Measurements from ENCODE around the gene DRD2. TPM values are rescaled to one million over a fixed set of nuclear protein-coding genes. Genes with fewer than 3 reads are reported as not detected.
A peak's percentile ranks its signal among the peaks of the same experiment; 100 is the strongest.

The DRD2 gene
- total RNA-seq, 4 donors from 2014 or later = 0.39 to 4.5 (median 1.3) TPM; not detected in 1

DNA sequence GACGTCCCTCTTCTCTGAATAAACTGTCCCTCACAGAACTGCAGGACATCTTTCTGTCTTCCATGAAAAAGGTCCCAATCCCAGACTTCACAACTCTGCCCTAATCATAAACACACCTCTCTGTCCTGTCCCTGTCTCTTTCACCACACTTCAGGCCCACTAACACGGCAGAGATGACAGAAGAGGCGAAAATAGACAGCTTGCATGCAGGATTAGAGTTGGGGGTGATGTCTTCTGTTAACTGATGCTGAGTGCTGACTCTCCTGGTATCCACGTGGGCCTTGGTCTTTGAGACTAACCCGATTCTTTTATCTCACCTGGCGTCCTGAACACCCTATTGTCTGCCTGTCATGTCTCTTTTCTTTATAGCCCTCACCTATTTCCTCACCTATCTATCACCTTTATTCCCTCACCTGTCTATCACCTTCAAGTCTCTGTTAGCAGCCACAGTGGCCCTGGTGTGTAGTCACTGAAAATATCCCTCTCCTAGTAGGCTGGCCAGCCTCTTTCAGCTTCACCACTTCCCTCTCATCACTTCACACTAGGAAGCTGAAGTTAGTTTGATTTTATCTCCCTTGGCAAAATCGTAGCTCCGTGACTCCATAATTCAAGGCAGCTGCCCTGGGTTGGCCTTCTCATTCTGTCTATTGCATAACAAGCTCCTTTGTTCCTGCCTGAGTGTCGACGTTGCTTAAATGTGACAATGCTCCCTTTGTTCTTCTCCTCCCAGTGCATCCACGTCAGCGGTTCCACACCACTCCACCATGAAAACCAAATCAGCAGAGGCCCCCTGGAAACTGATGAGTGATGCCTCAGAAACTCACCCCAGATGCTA, 30.6 kb upstream of the DRD2 start:
- H3K36me3 ChIP-seq = no peaks in the 10 kb centered on the region
- 28 to 35% methylated on average over 12 of the region's 12 CpGs for WGBS, 2 donors

DNA sequence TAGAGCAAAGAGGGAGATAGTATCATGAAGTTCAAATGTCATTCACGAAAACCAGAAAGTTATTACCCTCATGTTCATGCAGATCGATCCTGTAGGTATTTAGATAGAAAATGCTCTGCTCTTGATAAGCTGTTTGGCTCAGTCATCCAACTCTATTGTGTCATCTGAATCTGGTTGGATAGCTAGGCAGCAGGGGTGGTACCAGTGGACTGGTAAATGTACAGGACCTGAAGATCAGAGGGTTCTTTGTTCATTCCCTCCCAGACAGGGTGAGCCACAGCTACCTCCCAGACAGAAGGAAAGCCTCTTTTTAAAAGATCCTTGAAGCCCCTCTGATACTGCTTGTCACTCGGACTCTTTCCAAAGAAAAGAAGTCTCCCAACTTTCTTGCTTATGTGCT, 29.8 kb upstream of the DRD2 start:
- TF ChIP-seq, protein P1, sequence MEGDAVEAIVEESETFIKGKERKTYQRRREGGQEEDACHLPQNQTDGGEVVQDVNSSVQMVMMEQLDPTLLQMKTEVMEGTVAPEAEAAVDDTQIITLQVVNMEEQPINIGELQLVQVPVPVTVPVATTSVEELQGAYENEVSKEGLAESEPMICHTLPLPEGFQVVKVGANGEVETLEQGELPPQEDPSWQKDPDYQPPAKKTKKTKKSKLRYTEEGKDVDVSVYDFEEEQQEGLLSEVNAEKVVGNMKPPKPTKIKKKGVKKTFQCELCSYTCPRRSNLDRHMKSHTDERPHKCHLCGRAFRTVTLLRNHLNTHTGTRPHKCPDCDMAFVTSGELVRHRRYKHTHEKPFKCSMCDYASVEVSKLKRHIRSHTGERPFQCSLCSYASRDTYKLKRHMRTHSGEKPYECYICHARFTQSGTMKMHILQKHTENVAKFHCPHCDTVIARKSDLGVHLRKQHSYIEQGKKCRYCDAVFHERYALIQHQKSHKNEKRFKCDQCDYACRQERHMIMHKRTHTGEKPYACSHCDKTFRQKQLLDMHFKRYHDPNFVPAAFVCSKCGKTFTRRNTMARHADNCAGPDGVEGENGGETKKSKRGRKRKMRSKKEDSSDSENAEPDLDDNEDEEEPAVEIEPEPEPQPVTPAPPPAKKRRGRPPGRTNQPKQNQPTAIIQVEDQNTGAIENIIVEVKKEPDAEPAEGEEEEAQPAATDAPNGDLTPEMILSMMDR (IDR thresholded peaks at IDR 0.05) = no peak
- TF ChIP-seq POLR2A (IDR thresholded peaks at IDR 0.05) (no peak), EP300 (IDR thresholded peaks at IDR 0.05) (no peak)
- H3K36me3 ChIP-seq = no peaks in the 10 kb centered on the region

More for the DNA sequence above, 30.6 kb upstream of the DRD2 start:
- H3K4me3 ChIP-seq = no peak overlapping the region
- TF ChIP-seq EP300 (IDR thresholded peaks at IDR 0.05) (peak in 1 of 2 donors; percentile 54), POLR2A (IDR thresholded peaks at IDR 0.05) (no peak)
- TF ChIP-seq, protein P1 (IDR thresholded peaks at IDR 0.05) = no peak
- no peaks in the 10 kb centered on the region for H3K27me3 ChIP-seq
- H3K9me3 ChIP-seq = no peaks in the 10 kb centered on the region
- H3K27ac ChIP-seq = peak overlapping the region in 2 of 4 donors; percentile 60 to 64
- H3K4me1 ChIP-seq = peaks cover 0 to 14% (median 6%) of the 10 kb centered on the region in 4 donors
- peak; percentile 19 to 36 for DNase-seq (ENCODE audit: low spot score in 2 of 2)

DNA sequence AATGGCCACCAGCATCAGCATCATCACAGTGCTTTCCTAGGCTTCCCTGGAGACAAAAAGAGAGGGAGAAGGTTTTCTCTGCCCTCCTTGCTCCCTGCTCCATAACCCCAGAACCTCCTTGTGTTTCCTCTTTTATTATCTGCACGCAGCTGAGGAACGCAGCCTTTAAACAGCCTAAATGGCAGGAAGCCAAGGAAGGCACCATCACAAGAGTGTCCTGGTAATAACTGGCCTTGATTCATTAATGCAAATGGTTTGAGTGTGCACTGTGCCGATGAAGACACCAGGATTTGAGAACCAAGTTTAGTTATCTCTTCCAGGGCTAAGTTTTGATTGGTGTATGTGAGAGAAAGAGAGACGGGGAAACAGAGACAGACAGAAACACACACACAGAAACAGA, 29.4 kb upstream of the DRD2 start:
- Histone ChIP-seq H3K4me1 (peaks cover 0 to 14% (median 6%) of the 10 kb centered on the region in 4 donors), H3K27ac (no peak overlapping the region), H3K36me3 (no peaks in the 10 kb centered on the region), H3K27me3 (no peaks in the 10 kb centered on the region), H3K9me3 (no peaks in the 10 kb centered on the region), H3K4me3 (no peak overlapping the region)
- 41 to 42% methylated on average over 4 of the region's 4 CpGs for WGBS, 2 donors
- TF ChIP-seq EP300 (IDR thresholded peaks at IDR 0.05) (no peak), POLR2A (IDR thresholded peaks at IDR 0.05) (no peak)
- TF ChIP-seq, protein P1 (IDR thresholded peaks at IDR 0.05) = no peak
- DNase-seq (ENCODE audit: low spot score in 2 of 2) = no peak

More for the DNA sequence above, 29.8 kb upstream of the DRD2 start:
- no peak for DNase-seq (ENCODE audit: low spot score in 2 of 2)
- no peaks in the 10 kb centered on the region for H3K27me3 ChIP-seq
- H3K4me1 ChIP-seq = peaks cover 0 to 14% (median 6%) of the 10 kb centered on the region in 4 donors
- 61 to 64% methylated on average over 3 of the region's 3 CpGs for WGBS, 2 donors
- peak overlapping the region in 1 of 4 donors; percentile 60 for H3K27ac ChIP-seq
- no peaks in the 10 kb centered on the region for H3K9me3 ChIP-seq
- no peak overlapping the region for H3K4me3 ChIP-seq

DNA sequence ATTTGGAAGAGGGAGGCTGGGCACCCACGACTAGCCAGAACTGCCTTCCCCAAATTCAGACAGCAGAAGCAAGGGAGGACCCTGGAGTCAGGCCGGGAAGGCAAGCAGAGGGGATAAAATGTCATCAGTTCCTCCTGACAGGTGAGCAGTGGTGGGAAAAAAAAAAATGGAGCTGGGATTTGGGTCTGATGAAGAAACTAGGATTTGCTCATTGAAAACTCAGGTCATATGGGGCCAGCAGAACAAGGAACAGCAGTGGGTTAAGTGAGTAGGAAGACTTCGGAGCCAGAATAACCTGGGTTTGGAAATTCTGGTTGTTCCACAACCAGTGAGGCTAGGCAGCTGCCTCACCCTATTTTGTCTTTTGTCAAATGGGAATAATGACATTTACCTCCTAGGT, 28.9 kb upstream of the DRD2 start:
- peaks cover 0 to 14% (median 6%) of the 10 kb centered on the region in 4 donors for H3K4me1 ChIP-seq
- no peaks in the 10 kb centered on the region for H3K36me3 ChIP-seq
- no peak for DNase-seq (ENCODE audit: low spot score in 2 of 2)
- H3K4me3 ChIP-seq = no peak overlapping the region
- H3K27me3 ChIP-seq = no peaks in the 10 kb centered on the region
- no peak overlapping the region for H3K27ac ChIP-seq
- 88 to 90% methylated on average over 3 of the region's 3 CpGs for WGBS, 2 donors
- H3K9me3 ChIP-seq = no peaks in the 10 kb centered on the region
- no peak for TF ChIP-seq POLR2A (IDR thresholded peaks at IDR 0.05)
- TF ChIP-seq, protein P1 (IDR thresholded peaks at IDR 0.05) = no peak
